GM19468 (cell line): ENCODE measurements around the gene NOG.

ENCODE experiments used
- ATAC-seq: cut with Tn5 transposase; IDR thresholded peaks from one replicate; pipeline ENCODE4 v1.9.1; 2021; ENCODE audit warnings: mild to moderate bottlenecking, moderate library complexity, moderate number of reproducible peaks; ENCODE audit not compliant: unreplicated experiment; ENCODE audit errors: extremely low read depth

The NOG gene

GRCh38 chr17:56596691-56597494, 3.4 kb downstream of the NOG start:
- no peak for ATAC-seq

- ATAC-seq, result no peak
Observed at GRCh38 chr17:56597495-56597990, 4.0 kb downstream of the NOG start.

- no peak for ATAC-seq
Observed at GRCh38 chr17:56598466-56598865, 5.0 kb downstream of the NOG start.

- no peak for ATAC-seq
Observed at GRCh38 chr17:56599088-56599487, 5.6 kb downstream of the NOG start.

- no peak for ATAC-seq
Observed at GRCh38 chr17:56599566-56599965, 6.1 kb downstream of the NOG start.

GRCh38 chr17:56600256-56600655, 6.8 kb downstream of the NOG start:
- ATAC-seq, result no peak

- ATAC-seq, result no peak
Observed at GRCh38 chr17:56601591-56601990, 8.1 kb downstream of the NOG start.

GRCh38 chr17:56602292-56603130, 9.0 kb downstream of the NOG start:
- no peak for ATAC-seq

- ATAC-seq, result no peak
Observed at GRCh38 chr17:56603486-56604238, 10.2 kb downstream of the NOG start.

GRCh38 chr17:56604691-56605290, 11.3 kb downstream of the NOG start:
- no peak for ATAC-seq

GRCh38 chr17:56608944-56609343, 15.4 kb downstream of the NOG start:
- no peak for ATAC-seq

- no peak for ATAC-seq
Observed at GRCh38 chr17:56610321-56610720, 16.8 kb downstream of the NOG start.

GRCh38 chr17:56613131-56613530, 19.6 kb downstream of the NOG start:
- no peak for ATAC-seq

- no peak for ATAC-seq
Observed at GRCh38 chr17:56614522-56614921, 21.0 kb downstream of the NOG start.

- no peak for ATAC-seq
Observed at GRCh38 chr17:56616239-56616638, 22.7 kb downstream of the NOG start.

- no peak for ATAC-seq
Observed at GRCh38 chr17:56623383-56623782, 29.9 kb downstream of the NOG start.

GRCh38 chr17:56624309-56624708, 30.8 kb downstream of the NOG start:
- ATAC-seq, result no peak

GRCh38 chr17:56624912-56625311, 31.4 kb downstream of the NOG start:
- no peak for ATAC-seq

- ATAC-seq, result no peak
Observed at GRCh38 chr17:56629531-56630075, 36.1 kb downstream of the NOG start.

GRCh38 chr17:56630202-56630601, 36.7 kb downstream of the NOG start:
- ATAC-seq, result no peak
